Psoas muscle (tissue), 8 donors: ENCODE data around the gene BDH1. TPM values are rescaled to one million over a fixed set of nuclear protein-coding genes. Genes with fewer than 3 reads are reported as not detected.

Source experiments
- ATAC-seq, 4 donors: fragments of 200-7000 bp; cut with Tn5 transposase; one replicate each; pipeline ENCODE4 v1.9.1; 2020; ENCODE audit warnings: moderate library complexity in 3 of 4, mild to moderate bottlenecking in 2 of 4
- DNase-seq, 2 donors: peaks; one replicate each; pipeline ENCODE4 v3.0.0-alpha.2; 2020
- H3K27ac ChIP-seq: fragments of 200-600 bp; one replicate; pipeline ENCODE4 v1.8.0; 2022
- H3K27me3 ChIP-seq, 3 donors: fragments of 200-600 bp in 1 of 3; one replicate each; pipeline versions ENCODE4 v1.6.1 to v1.8.0; 2013 to 2022; ENCODE audit warnings: low read length in 2 of 3, mild to moderate bottlenecking in 2 of 3, moderate library complexity in 1 of 3; ENCODE audit not compliant: insufficient read depth in 3 of 3
- H3K36me3 ChIP-seq, 2 donors: fragments of 200-600 bp in 1 of 2; one replicate each; pipeline versions ENCODE4 v1.6.1 to v1.8.0; 2013 to 2022; ENCODE audit warnings: low read depth in 1 of 2, mild to moderate bottlenecking in 1 of 2, moderate library complexity in 1 of 2; ENCODE audit not compliant: insufficient read depth in 1 of 2
- H3K4me1 ChIP-seq: fragments of 200-600 bp; one replicate; pipeline ENCODE4 v1.8.0; 2022
- H3K4me3 ChIP-seq: fragments of 200-600 bp; one replicate; pipeline ENCODE4 v1.8.0; 2022; ENCODE audit warnings: mild to moderate bottlenecking
- H3K9me3 ChIP-seq: fragments of 200-600 bp; one replicate; pipeline ENCODE4 v1.8.0; 2022
- CTCF ChIP-seq: fragments of 200-600 bp; IDR thresholded peaks from one replicate; pipeline ENCODE4 v1.8.0; 2022; ENCODE audit warnings: antibody characterized with exemption
- WGBS, 3 donors: extraction: QIAGEN DNeasy Blood & Tissue Kit; methylation state at CpG; one replicate each; pipeline versions ENCODE4 v1.1.6 to v1.1.7; 2013; 5-methylcytosine and 5-hydroxymethylcytosine counted together
- intact Hi-C, 2 donors: fragments of 100-400 bp; cut with DNase I; formaldehyde crosslinking; loops; one replicate each; pipeline versions ENCODE4 v1.11.0 to v1.14.2; 2022
- polyA plus RNA-seq, 3 donors: library from polyadenylated mRNA; stranded (reverse); fragments of 200-250 nt; gene quantifications; one replicate each; pipeline ENCODE4 v1.2.3, GENCODE V29; 2013
- total RNA-seq, 4 donors: library from RNA; stranded (reverse); fragmentation: NEBNext Ultra II Directional in 2 of 4; extraction: Animal tissue kit (Norgen Biotek cat#: 25700) in 2 of 4; gene quantifications; one replicate each; pipeline versions ENCODE4 v1.2.1 to v1.2.4, GENCODE V29; 2021 to 2023
- donor health status: healthy with polysubstance abuse.
- donor health status: DM: no; HTN: no; CAD: no; lungs with moderate emphysema.
- donor health status: Bipolar disorder and iron deficiency.
- donor health status: healthy.
- donor health status: DM: yes; HTN: yes; CAD: no.
- donor health status: DM: no; HTN: no; CAD: no.
- donor health status: DM: no; HTN: no; CAD: no.
- donor health status: DM: yes; HTN: yes; CAD: no.

Gene BDH1
- total and polyA plus RNA-seq, 7 donors = 5.4 to 47.6 (median 16.0) TPM

DNA sequence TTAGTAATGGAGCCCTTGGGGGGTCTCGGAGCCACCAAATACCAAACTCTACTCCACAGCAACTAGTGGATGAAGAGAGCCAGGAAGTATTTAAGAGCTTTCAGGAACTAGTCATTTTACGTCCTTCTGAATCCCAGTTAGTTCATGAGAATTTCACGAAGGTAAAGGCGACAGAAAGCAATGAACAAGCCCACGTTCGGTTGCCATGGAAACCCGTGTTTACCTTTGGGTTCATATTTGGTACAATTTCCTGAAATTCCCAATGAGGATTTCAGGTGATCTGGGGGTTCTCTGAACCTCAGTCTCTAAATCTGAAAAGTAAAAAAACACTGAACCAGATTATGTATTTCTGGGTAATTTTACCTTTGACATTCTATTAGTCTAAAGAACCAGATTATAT lies 93.0 kb downstream of the BDH1 start:
- ATAC-seq (no peak), DNase-seq (no peak)
- H3K36me3 ChIP-seq = no peaks in the 10 kb centered on the region
- H3K27ac ChIP-seq = no peak overlapping the region
- no peaks in the 10 kb centered on the region for H3K27me3 ChIP-seq
- no peaks in the 10 kb centered on the region for H3K9me3 ChIP-seq
- intact Hi-C loops = no loop called here
- 73 to 77% (median 77%) methylated on average over 7 of the region's 7 CpGs for WGBS, 3 donors
- H3K4me1 ChIP-seq = no peaks in the 10 kb centered on the region
- no peak overlapping the region for H3K4me3 ChIP-seq
- TF ChIP-seq CTCF = no peak

- no peaks in the 10 kb centered on the region for H3K9me3 ChIP-seq
- H3K4me3 ChIP-seq = no peak overlapping the region
- H3K27ac ChIP-seq = no peak overlapping the region
- DNase-seq (no peak), ATAC-seq (no peak)
- 51 to 73% (median 71%) methylated on average over 6 of the region's 6 CpGs for WGBS, 3 donors
- H3K4me1 ChIP-seq = peaks cover 10% of the 10 kb centered on the region
- intact Hi-C loops = no loop called here
- H3K27me3 ChIP-seq = peaks cover 0 to 2% (median 0%) of the 10 kb centered on the region in 3 donors
- no peak for TF ChIP-seq CTCF
- no peaks in the 10 kb centered on the region for H3K36me3 ChIP-seq
Measured at GRCh38 chr3:197460639-197461038, 95.1 kb downstream of the BDH1 start.

- Histone ChIP-seq H3K9me3 (no peaks in the 10 kb centered on the region), H3K4me1 (peaks cover 10% of the 10 kb centered on the region), H3K27ac (no peak overlapping the region), H3K27me3 (peaks cover 0 to 8% (median 0%) of the 10 kb centered on the region in 3 donors), H3K4me3 (no peak overlapping the region), H3K36me3 (no peaks in the 10 kb centered on the region)
- WGBS, 3 donors = 78 to 87% (median 80%) methylated on average over 11 to 13 of the region's 13 CpGs
- no peak for ATAC-seq
- intact Hi-C loops = no loop called here
- no peak for TF ChIP-seq CTCF
- DNase-seq = no peak
Measured at GRCh38 chr3:197460002-197460401, 95.8 kb downstream of the BDH1 start.

Other genes starting within 250 kb of the BDH1 start
- 10 to 100 TPM; 21.9 to 29.1 (median 27.6) TPM for gene RUBCN, start 180.9 kb upstream of the BDH1 start, total RNA-seq
- 10 to 100 TPM in 1 of 3 donors, 1 to 10 TPM in 2; 5.0 to 12.9 (median 6.1) TPM for gene RUBCN, start 180.9 kb upstream of the BDH1 start, polyA plus RNA-seq
- 100 to 1,000 TPM; 143 to 232 (median 157) TPM for gene FYTTD1, start 193.9 kb upstream of the BDH1 start, total RNA-seq
- gene FYTTD1, start 193.9 kb upstream of the BDH1 start, polyA plus RNA-seq = 100 to 1,000 TPM in 1 of 3 donors, 10 to 100 TPM in 2; 15.2 to 108 (median 48.6) TPM
- 10 to 100 TPM; 16.9 to 29.5 (median 25.0) TPM for gene LRCH3, start 235.3 kb upstream of the BDH1 start, total RNA-seq
- gene LRCH3, start 235.3 kb upstream of the BDH1 start, polyA plus RNA-seq = 10 to 100 TPM in 2 of 3 donors, 1 to 10 TPM in 1; 7.0 to 13.8 (median 11.5) TPM